HG03135 (cell line): ENCODE data around the gene CELF2.
"Not testable (repeated sequence)": the region's sequence is repeated elsewhere in the genome, so short reads cannot be mapped to it uniquely, and the experiment has no call there.

Experiments used
- ATAC-seq: cut with Tn5 transposase; IDR thresholded peaks from one replicate; pipeline ENCODE4 v1.9.1; 2021; ENCODE audit warnings: mild to moderate bottlenecking, moderate library complexity; ENCODE audit not compliant: unreplicated experiment

The CELF2 gene

DNA sequence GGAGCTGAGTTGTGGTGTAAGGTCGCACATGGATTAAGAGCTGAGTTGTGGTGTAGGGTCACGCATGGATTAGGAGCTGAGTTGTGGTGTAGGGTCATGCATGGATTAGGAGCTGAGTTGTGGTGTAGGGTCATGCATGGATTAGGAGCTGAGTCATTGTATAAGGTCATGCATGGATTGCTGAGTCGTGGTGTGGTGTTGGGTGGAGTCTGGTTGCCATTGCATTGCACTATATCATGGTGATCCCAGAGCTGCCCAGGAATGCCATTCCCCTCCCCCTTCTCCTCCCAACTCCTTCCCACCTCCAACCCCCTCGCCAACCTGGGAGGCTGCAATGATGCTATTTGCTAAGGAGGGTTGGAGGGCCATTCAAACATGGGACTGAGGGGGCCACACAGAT lies 349.2 kb downstream of the CELF2 start:
- not testable (repeated sequence) for ATAC-seq

- no peak for ATAC-seq
Measured at GRCh38 chr10:11367505-11367904, 349.8 kb downstream of the CELF2 start.

- ATAC-seq, result no peak
Measured at GRCh38 chr10:11373717-11374171, 356.1 kb downstream of the CELF2 start.

- no peak for ATAC-seq
Measured at GRCh38 chr10:11377267-11377666, 359.6 kb downstream of the CELF2 start.

- no peak for ATAC-seq
Measured at GRCh38 chr10:11378835-11379234, 361.2 kb downstream of the CELF2 start.

DNA sequence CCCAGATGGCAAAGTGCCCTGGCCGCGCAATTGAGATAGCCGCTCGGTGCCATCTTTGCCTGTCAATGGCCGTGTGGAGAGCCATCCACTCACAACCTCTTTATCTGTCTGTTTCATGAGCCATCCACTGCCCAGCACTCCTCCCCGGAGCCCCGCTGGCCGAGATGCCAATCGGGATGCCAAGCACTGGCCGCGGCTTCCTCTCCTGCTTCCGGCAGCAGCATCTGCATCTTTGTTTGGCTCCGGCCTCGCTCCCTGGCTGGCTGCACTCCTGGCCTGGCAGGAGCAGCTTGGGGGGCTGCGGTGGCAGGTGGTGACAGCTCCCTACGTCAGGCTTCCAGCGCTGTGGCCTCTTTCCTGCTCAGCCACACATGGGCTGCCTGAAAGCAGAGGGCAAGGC lies 362.1 kb downstream of the CELF2 start:
- ATAC-seq, result no peak

DNA sequence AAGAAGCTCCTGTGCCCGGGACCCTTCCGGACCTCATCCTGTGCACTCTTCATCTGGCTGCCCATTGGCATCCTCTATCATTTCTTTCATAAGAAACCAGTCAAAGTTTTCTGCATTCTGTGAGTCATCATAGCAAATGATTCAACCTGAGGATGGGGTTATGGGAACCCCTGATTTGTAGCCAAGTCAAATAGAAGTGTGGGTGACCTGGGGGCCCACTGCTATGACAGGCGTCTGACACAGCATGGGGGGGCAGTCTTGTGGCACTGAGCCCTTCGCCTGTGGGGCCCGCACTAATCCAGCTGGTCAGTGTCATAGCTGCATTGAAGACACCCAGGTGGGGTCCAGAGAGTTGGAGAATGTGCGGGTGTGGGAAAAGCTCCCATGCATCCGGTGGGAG lies 363.4 kb downstream of the CELF2 start:
- ATAC-seq, result no peak

- no peak for ATAC-seq
Measured at GRCh38 chr10:11381511-11381910, 363.8 kb downstream of the CELF2 start.

GRCh38 chr10:11382187-11382586 lies 364.5 kb downstream of the CELF2 start:
- no peak for ATAC-seq

- no peak for ATAC-seq
Measured at GRCh38 chr10:11386044-11386443, 368.4 kb downstream of the CELF2 start.
